ENCODE results near the gene DOCK4.

DNA sequence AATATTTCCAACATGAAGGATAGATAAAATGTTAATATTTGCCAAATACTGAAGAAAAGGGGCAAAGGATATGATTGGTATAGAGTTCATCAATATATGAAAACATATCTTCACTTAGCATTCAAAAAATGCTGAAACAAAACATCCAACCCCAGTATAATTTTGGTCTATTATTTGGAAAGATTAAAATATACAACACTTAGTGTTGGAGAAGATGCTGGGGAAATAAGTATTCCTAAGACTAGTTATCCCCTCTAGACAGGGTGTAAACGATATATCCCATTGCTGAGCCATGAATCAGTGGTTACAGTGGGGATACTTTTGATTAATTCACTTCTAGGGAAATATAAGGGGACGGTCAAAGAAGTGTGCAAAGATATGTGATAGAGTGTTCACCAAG, 456.6 kb downstream of the DOCK4 start:
- TF ChIP-seq, protein P1, sequence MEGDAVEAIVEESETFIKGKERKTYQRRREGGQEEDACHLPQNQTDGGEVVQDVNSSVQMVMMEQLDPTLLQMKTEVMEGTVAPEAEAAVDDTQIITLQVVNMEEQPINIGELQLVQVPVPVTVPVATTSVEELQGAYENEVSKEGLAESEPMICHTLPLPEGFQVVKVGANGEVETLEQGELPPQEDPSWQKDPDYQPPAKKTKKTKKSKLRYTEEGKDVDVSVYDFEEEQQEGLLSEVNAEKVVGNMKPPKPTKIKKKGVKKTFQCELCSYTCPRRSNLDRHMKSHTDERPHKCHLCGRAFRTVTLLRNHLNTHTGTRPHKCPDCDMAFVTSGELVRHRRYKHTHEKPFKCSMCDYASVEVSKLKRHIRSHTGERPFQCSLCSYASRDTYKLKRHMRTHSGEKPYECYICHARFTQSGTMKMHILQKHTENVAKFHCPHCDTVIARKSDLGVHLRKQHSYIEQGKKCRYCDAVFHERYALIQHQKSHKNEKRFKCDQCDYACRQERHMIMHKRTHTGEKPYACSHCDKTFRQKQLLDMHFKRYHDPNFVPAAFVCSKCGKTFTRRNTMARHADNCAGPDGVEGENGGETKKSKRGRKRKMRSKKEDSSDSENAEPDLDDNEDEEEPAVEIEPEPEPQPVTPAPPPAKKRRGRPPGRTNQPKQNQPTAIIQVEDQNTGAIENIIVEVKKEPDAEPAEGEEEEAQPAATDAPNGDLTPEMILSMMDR (optimal IDR thresholded peaks at IDR 0.05 in 1 of 3, IDR thresholded peaks at IDR 0.05 in 1 of 3, conservative IDR thresholded peaks at IDR 0.05 in 1 of 3; ENCODE audit: extremely low read depth in 1 of 3, insufficient read depth in 2 of 3, low read length in 3 of 3), result no peak
- no peak for TF ChIP-seq EZH2 (IDR thresholded peaks at IDR 0.05; ENCODE audit: low read length)
